ENCODE measurements around the gene IER3. TPM values are rescaled to one million over a fixed set of nuclear protein-coding genes. Genes with fewer than 3 reads are reported as not detected.
A peak's percentile ranks its signal among the peaks of the same experiment; 100 is the strongest.

IER3 gene
- total and polyA plus RNA-seq, 2 of the 13 experiments (the other 11 are each of a cell fraction or from before 2014, with no cell fraction given) = 51.1 to 131 TPM

- peak; percentile 66 for TF ChIP-seq ZNF18 (CRISPR knock-in tag; IDR thresholded peaks at IDR 0.05; ENCODE audit: insufficient replicate concordance)
- no peak for TF ChIP-seq ZMYM2 (CRISPR knock-in tag; IDR thresholded peaks at IDR 0.05)
- TF ChIP-seq SNAPC5 (CRISPR knock-in tag; IDR thresholded peaks at IDR 0.05; ENCODE audit: borderline replicate concordance) = 0 out of 2 replicates have a peak, but pooled peaks have one; percentile 42
- TF ChIP-seq ETV5 (CRISPR knock-in tag; IDR thresholded peaks at IDR 0.05; ENCODE audit: borderline replicate concordance) = no peak
- TF ChIP-seq MZF1 (CRISPR knock-in tag; IDR thresholded peaks at IDR 0.05; ENCODE audit: borderline replicate concordance) = no peak; the same call in 1 of the 2 replicates
- TF ChIP-seq SMAD1 (CRISPR knock-in tag; IDR thresholded peaks at IDR 0.05; ENCODE audit: borderline replicate concordance, low read depth) = no peak
- TF ChIP-seq NR1H2 (CRISPR knock-in tag; IDR thresholded peaks at IDR 0.05; ENCODE audit: borderline replicate concordance, low read depth) = no peak
- no peak for TF ChIP-seq ZSCAN30 (CRISPR knock-in tag; IDR thresholded peaks at IDR 0.05)
- no peak for TF ChIP-seq ZBTB3 (CRISPR knock-in tag; IDR thresholded peaks at IDR 0.05; ENCODE audit: borderline replicate concordance, low read depth)
- TF ChIP-seq E2F5 (CRISPR knock-in tag; conservative IDR thresholded peaks at IDR 0.05) = no peak
- TF ChIP-seq BRF2 (CRISPR knock-in tag; IDR thresholded peaks at IDR 0.05) = no peak
- TF ChIP-seq E2F2 (CRISPR knock-in tag; IDR thresholded peaks at IDR 0.05; ENCODE audit: borderline replicate concordance) = no peak
- 0 out of 2 replicates have a peak, but pooled peaks have one; percentile 38 for TF ChIP-seq IRX3 (CRISPR knock-in tag; IDR thresholded peaks at IDR 0.05; ENCODE audit: borderline replicate concordance, low read depth)
- TF ChIP-seq NR0B2 (CRISPR knock-in tag; IDR thresholded peaks at IDR 0.05) = no peak
- TF ChIP-seq HNF1B (CRISPR knock-in tag; IDR thresholded peaks at IDR 0.05) = no peak
- TF ChIP-seq ZC3H13 (CRISPR knock-in tag; IDR thresholded peaks at IDR 0.05) = no peak
- TF ChIP-seq CHD4 (IDR thresholded peaks at IDR 0.05; ENCODE audit: borderline replicate concordance, low read length) = no peak; the same call in 1 of the 2 replicates
- no peak for TF ChIP-seq HDAC6 (IDR thresholded peaks at IDR 0.05; ENCODE audit: low read depth, low read length)
- TF ChIP-seq TFDP1 (CRISPR knock-in tag; IDR thresholded peaks at IDR 0.05; ENCODE audit: borderline replicate concordance) = 0 out of 2 replicates have a peak, but pooled peaks have one; percentile 32
- TF ChIP-seq ZNF350 (CRISPR knock-in tag; IDR thresholded peaks at IDR 0.05; ENCODE audit: borderline replicate concordance, low read depth) = 0 out of 2 replicates have a peak, but pooled peaks have one; percentile 2
Measured at GRCh38 chr6:30768634-30769087, 24.3 kb upstream of the IER3 start (continued).
